Ishikawa (cell line): ENCODE data around the gene SLC12A7.

Experiments
- CREB1 ChIP-seq: IDR thresholded peaks from 2 replicates; pipeline ENCODE4 v1.6.1; 2012; ENCODE audit warnings: low read depth
- MAX ChIP-seq: IDR thresholded peaks from 2 replicates; pipeline ENCODE4 v1.6.1; 2012
- TAF1 ChIP-seq: IDR thresholded peaks from 2 replicates; pipeline ENCODE4 v1.6.1; 2012; ENCODE audit warnings: low read depth, mild to moderate bottlenecking
- TEAD4 ChIP-seq: IDR thresholded peaks from 2 replicates; pipeline ENCODE4 v1.6.1; 2012
- USF1 ChIP-seq: IDR thresholded peaks from 2 replicates; pipeline ENCODE4 v1.6.1; 2012

GRCh38 chr5:1007221-1007680 lies 104.6 kb downstream of the SLC12A7 start:
- TF ChIP-seq TAF1 (no peak), CREB1 (no peak), MAX (no peak), USF1 (no peak), TEAD4 (no peak)
